Measurements from ENCODE around the gene DCC.

DCC gene

GRCh38 chr18:52577795-52578194, 237.8 kb downstream of the DCC start:
- no peak overlapping the region for H3K4me3 ChIP-seq (replicated peaks; ENCODE audit: low read depth, low read length)
- TF ChIP-seq CTCF (IDR thresholded peaks at IDR 0.05; ENCODE audit: low read depth, low read length, missing control alignments): no peak
- no peak for DNase-seq (ENCODE audit: extremely low read depth, low read depth)

GRCh38 chr18:52582061-52582460, 242.1 kb downstream of the DCC start:
- no peak for DNase-seq (ENCODE audit: extremely low read depth, low read depth)
- no peak overlapping the region for H3K4me3 ChIP-seq (replicated peaks; ENCODE audit: low read depth, low read length)
- no peak for TF ChIP-seq CTCF (IDR thresholded peaks at IDR 0.05; ENCODE audit: low read depth, low read length, missing control alignments)

GRCh38 chr18:52582516-52582915, 242.5 kb downstream of the DCC start:
- no peak overlapping the region for H3K4me3 ChIP-seq (replicated peaks; ENCODE audit: low read depth, low read length)
- TF ChIP-seq CTCF (IDR thresholded peaks at IDR 0.05; ENCODE audit: low read depth, low read length, missing control alignments): no peak
- DNase-seq (ENCODE audit: extremely low read depth, low read depth): no peak

- no peak for DNase-seq (ENCODE audit: extremely low read depth, low read depth)
- H3K4me3 ChIP-seq (replicated peaks; ENCODE audit: low read depth, low read length): no peak overlapping the region
- no peak for TF ChIP-seq CTCF (IDR thresholded peaks at IDR 0.05; ENCODE audit: low read depth, low read length, missing control alignments)
Observed at GRCh38 chr18:52588931-52589330, 248.9 kb downstream of the DCC start.

- no peak overlapping the region for H3K4me3 ChIP-seq (replicated peaks; ENCODE audit: low read depth, low read length)
- TF ChIP-seq CTCF (IDR thresholded peaks at IDR 0.05; ENCODE audit: low read depth, low read length, missing control alignments): no peak
- DNase-seq (ENCODE audit: extremely low read depth, low read depth): no peak
Observed at GRCh38 chr18:52596748-52597435, 256.9 kb downstream of the DCC start.

GRCh38 chr18:52598921-52599320, 258.9 kb downstream of the DCC start:
- TF ChIP-seq CTCF (IDR thresholded peaks at IDR 0.05; ENCODE audit: low read depth, low read length, missing control alignments): no peak
- DNase-seq (ENCODE audit: extremely low read depth, low read depth): no peak
- H3K4me3 ChIP-seq (replicated peaks; ENCODE audit: low read depth, low read length): no peak overlapping the region

- no peak for DNase-seq (ENCODE audit: extremely low read depth, low read depth)
- H3K4me3 ChIP-seq (replicated peaks; ENCODE audit: low read depth, low read length): no peak overlapping the region
- no peak for TF ChIP-seq CTCF (IDR thresholded peaks at IDR 0.05; ENCODE audit: low read depth, low read length, missing control alignments)
Observed at GRCh38 chr18:52602820-52603219, 262.8 kb downstream of the DCC start.

Measured in HFF-Myc (cell line).